Motor neuron (in vitro differentiated cells): Measurements from ENCODE around the gene DEAF1. TPM values are rescaled to one million over a fixed set of nuclear protein-coding genes. Genes with fewer than 3 reads are reported as not detected.
"Not testable (repeated sequence)": the region's sequence is repeated elsewhere in the genome, so short reads cannot be mapped to it uniquely, and the experiment has no call there.

Experiments used
- ATAC-seq, 8 experiments: fragments of 200-7000 bp; cut with Tn5 transposase; replicated peaks in 6 of 8; 2 replicates each; pipeline ENCODE4 v1.8.0; 2021; ENCODE audit warnings: mild to moderate bottlenecking in 8 of 8, moderate library complexity in 8 of 8
- H3K27ac ChIP-seq, 2 donors: fragments of 250-450 bp; sonication (Bioruptor Pico); 2 replicates each; pipeline ENCODE4 v1.9.0; 2021; ENCODE audit warnings: antibody characterized with exemption in 2 of 2, mild to moderate bottlenecking in 2 of 2, moderate library complexity in 1 of 2
- H3K4me1 ChIP-seq, 2 donors: fragments of 250-450 bp; sonication (Bioruptor Pico); replicated peaks in 1 of 2; 2 replicates each; pipeline ENCODE4 v1.6.1; 2021; ENCODE audit warnings: antibody characterized with exemption in 2 of 2, mild to moderate bottlenecking in 2 of 2, moderate library complexity in 1 of 2
- H3K4me3 ChIP-seq, 5 donors: fragments of 250-450 bp; sonication (Bioruptor Pico); 2 replicates each; pipeline ENCODE4 v1.9.0; 2021; ENCODE audit warnings: antibody characterized with exemption in 5 of 5, mild to moderate bottlenecking in 5 of 5, moderate library complexity in 4 of 5
- WGBS, 10 experiments: fragments of 450-650 bp; shearing (Covaris generic); methylation state at CpG; one replicate each; pipeline ENCODE4 v1.0.0; 2022; 5-methylcytosine and 5-hydroxymethylcytosine counted together
- in situ Hi-C, 9 experiments: fragments of 400-800 bp; cut with MboI; loops; one replicate each; pipeline ENCODE4 v1.15.0; 2021; ENCODE audit warnings: low sequenced_read_pairs in 9 of 9, low pct_unique_long_range_greater_than_20kb in 2 of 9; ENCODE audit not compliant: unreplicated experiment in 9 of 9
- total RNA-seq, 8 experiments: library from RNA; unstranded; fragments of 300-600 nt; gene quantifications; 2 replicates each; pipeline versions ENCODE4 v1.2.3 to v1.2.4, GENCODE V29; 2022

The DEAF1 gene, protein sequence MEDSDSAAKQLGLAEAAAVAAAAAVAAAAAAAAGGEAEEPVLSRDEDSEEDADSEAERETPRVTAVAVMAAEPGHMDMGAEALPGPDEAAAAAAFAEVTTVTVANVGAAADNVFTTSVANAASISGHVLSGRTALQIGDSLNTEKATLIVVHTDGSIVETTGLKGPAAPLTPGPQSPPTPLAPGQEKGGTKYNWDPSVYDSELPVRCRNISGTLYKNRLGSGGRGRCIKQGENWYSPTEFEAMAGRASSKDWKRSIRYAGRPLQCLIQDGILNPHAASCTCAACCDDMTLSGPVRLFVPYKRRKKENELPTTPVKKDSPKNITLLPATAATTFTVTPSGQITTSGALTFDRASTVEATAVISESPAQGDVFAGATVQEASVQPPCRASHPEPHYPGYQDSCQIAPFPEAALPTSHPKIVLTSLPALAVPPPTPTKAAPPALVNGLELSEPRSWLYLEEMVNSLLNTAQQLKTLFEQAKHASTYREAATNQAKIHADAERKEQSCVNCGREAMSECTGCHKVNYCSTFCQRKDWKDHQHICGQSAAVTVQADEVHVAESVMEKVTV
- total RNA-seq, result 10 to 100 TPM; 38.5 to 81.6 (median 54.3) TPM

- H3K27ac ChIP-seq, result peak within 1 kb of the TSS; percentile 100
- WGBS, 10 experiments, result 0% methylated on average over 3 to 10 of the region's 103 CpGs; no CpG with 5 or more reads in 5 of the 10 experiments
- ATAC-seq, result peak; percentile 73 to 89 (median 88)
- peaks cover 15 to 32% of the 10 kb centered on the region in 2 donors for H3K4me1 ChIP-seq
- peak within 1 kb of the TSS; percentile 63 to 84 (median 78) for H3K4me3 ChIP-seq
- in situ Hi-C loops, result no loop called here
Measured at GRCh38 chr11:694563-695287, at the start of gene DEAF1. TSS of gene DEAF1 (minus strand) at chr11:695222. CDS start at chr11:695047, 175 bp downstream.

DNA sequence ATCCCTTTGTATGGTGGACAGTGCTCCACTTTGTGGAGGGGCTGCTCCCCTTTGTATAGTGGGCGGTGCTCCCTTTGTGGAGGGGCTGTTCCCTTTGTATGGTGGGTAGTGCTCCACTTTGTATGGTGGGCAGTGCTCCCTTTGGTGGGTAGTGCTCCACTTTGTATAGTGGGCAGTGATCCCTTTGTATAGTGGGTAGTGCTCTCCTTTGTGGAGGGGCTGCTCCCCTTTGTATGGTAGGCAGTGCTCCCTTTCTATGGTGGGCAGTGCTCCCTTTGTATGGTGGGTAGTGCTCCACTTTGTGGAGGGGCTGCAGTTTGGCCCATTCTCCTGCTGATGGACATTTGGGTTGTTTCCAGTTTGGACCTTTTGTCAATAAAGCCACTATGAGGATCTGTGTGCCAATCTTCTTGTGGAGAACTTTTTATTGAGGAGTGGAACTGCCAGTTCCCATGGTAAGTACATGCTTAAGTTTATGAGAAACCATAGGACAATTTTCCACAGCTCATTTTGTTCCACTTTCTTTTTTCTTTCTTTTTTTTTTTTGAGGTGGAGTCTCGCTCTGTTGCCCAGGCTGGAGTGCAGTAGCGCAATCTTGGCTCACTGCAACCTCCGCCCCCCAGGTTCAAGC, 47.7 kb upstream of the DEAF1 start:
- no peak overlapping the region for H3K4me3 ChIP-seq
- no peak for ATAC-seq
- in situ Hi-C loops, result no loop called here
- WGBS, 10 experiments, result 80 to 100% (median 100%) methylated on average over 1 to 3 of the region's 4 CpGs; no CpG with 5 or more reads in 2 of the 10 experiments
- H3K4me1 ChIP-seq, result peaks cover 6 to 12% of the 10 kb centered on the region in 2 donors
- H3K27ac ChIP-seq, result no peak overlapping the region

DNA sequence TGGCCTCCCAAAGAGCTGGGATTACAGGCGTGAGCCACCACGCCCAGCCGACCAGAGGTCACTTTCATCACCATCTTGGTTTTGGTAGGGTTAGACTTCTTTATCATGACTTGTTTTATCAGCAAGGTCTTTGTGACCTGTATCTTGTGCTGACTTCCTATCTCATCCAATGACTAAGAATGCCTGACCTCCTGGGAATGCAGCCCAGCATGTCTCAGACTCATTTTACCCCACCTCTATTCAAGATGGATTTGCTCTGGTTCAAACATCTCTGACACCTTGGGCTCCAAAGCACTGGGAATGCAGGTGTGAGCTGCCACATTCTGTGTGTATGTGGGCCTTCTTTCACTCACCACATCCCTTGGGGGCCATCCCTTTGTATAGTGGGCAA, 47.1 kb upstream of the DEAF1 start:
- Histone ChIP-seq H3K27ac (no peak overlapping the region), H3K4me1 (peaks cover 6 to 15% of the 10 kb centered on the region in 2 donors), H3K4me3 (no peak overlapping the region)
- no peak for ATAC-seq
- in situ Hi-C loops, result no loop called here
- 77 to 100% methylated on average over 2 to 3 of the region's 3 CpGs; no CpG with 5 or more reads in 8 of the 10 experiments for WGBS, 10 experiments

GRCh38 chr11:737899-738298, 42.9 kb upstream of the DEAF1 start:
- in situ Hi-C loops, H3K4me3 ChIP-seq: not testable (repeated sequence)
- ATAC-seq, result peak in 5 of 8 experiments; percentile 39 to 76 (median 70)

GRCh38 chr11:737366-737765, 42.3 kb upstream of the DEAF1 start:
- peaks cover 0 to 15% of the 10 kb centered on the region in 2 donors for H3K4me1 ChIP-seq
- peak in 2 of 8 experiments; percentile 21 to 41 for ATAC-seq
- H3K27ac ChIP-seq, result no peak overlapping the region
- WGBS, 10 experiments, result 53 to 100% (median 75%) methylated on average over 1 to 7 of the region's 11 CpGs; no CpG with 5 or more reads in 3 of the 10 experiments
- in situ Hi-C loops, result no loop called here
- no peak overlapping the region for H3K4me3 ChIP-seq

More at GRCh38 chr11:737899-738298, 42.9 kb upstream of the DEAF1 start:
- H3K4me1 ChIP-seq, result peaks cover 0 to 15% of the 10 kb centered on the region in 2 donors
- 30 to 100% (median 79%) methylated on average over 1 to 7 of the region's 10 CpGs; no CpG with 5 or more reads in 4 of the 10 experiments for WGBS, 10 experiments
- not testable (repeated sequence) for H3K27ac ChIP-seq

GRCh38 chr11:734541-734940, 39.5 kb upstream of the DEAF1 start:
- H3K4me1 ChIP-seq, result peaks cover 0 to 15% of the 10 kb centered on the region in 2 donors
- WGBS, 10 experiments, result 100% methylated on average over 2 of the region's 26 CpGs; no CpG with 5 or more reads in 9 of the 10 experiments
- H3K27ac ChIP-seq, in situ Hi-C loops, ATAC-seq, H3K4me3 ChIP-seq: not testable (repeated sequence)

DNA sequence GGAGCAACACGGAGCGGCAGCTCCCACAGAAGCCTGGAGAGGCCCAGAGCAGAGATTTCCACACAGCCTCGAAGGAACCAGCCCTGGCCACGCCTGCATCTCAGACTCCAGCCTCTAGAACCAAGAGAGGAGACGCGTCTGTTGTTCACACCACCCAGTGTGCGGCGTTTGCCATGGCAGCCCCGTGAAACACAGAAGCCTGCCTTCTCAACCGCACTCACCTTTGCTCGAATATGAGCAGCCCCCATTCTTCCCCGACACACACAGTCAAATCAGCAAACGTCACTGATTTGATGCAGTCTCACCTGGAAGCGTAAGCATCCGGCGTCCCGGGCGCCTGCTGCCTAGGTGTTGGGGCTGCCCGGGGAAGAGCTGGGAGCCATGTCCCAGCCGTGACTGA, 38.0 kb upstream of the DEAF1 start:
- H3K4me1 ChIP-seq, result peaks cover 0 to 11% of the 10 kb centered on the region in 2 donors
- in situ Hi-C loops, result no loop called here
- WGBS, 10 experiments, result 47 to 96% (median 76%) methylated on average over 4 to 8 of the region's 20 CpGs; no CpG with 5 or more reads in 6 of the 10 experiments
- no peak overlapping the region for H3K27ac ChIP-seq
- H3K4me3 ChIP-seq, result no peak overlapping the region
- ATAC-seq, result peak in 1 of 8 experiments; percentile 5

DNA sequence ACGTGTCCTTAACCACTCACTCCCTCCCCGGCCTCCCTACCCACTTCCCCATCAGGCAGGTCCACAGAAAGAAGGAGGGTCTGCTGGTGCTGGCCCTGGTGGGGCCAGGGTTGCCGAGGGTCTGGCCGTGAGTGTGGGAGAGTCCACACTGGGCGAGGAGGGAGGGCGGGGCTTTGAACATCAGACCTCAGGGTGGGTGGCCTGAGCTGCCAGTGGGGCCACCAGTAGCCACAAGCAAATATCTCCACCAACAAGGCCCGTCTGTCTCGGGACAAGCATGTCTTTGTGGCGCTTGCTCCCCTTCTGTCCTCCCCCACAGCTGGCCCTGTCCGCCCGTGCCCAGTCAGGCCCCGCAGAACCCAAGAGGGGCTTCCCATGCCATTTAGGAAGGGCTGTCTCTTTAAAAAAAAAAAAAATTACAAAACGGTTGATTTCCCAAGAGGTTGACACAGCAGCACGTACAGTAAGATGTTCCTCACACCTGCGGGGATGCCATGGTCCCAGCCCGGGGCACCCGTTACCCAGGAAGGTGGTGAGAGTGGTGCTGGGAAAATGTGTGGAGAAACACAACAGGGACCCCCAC, 34.6 kb upstream of the DEAF1 start:
- ATAC-seq, result no peak
- Histone ChIP-seq H3K4me1 (peaks cover 7 to 21% of the 10 kb centered on the region in 2 donors), H3K4me3 (no peak overlapping the region), H3K27ac (no peak overlapping the region)
- in situ Hi-C loops, result no loop called here
- WGBS, 10 experiments, result 20 to 87% (median 60%) methylated on average over 1 to 3 of the region's 17 CpGs; no CpG with 5 or more reads in 5 of the 10 experiments

- in situ Hi-C loops, result no loop called here
- Histone ChIP-seq H3K4me1 (peaks cover 9 to 23% of the 10 kb centered on the region in 2 donors), H3K27ac (no peak overlapping the region), H3K4me3 (no peak overlapping the region)
- ATAC-seq, result no peak
- no CpG with 5 or more reads among the region's 15 CpGs for WGBS, 10 experiments
Measured at GRCh38 chr11:728901-729491, 34.0 kb upstream of the DEAF1 start.

GRCh38 chr11:727859-728748, 33.1 kb upstream of the DEAF1 start:
- in situ Hi-C loops, result no loop called here
- no peak overlapping the region for H3K27ac ChIP-seq
- peak; percentile 72 to 87 (median 76) for ATAC-seq
- 13 to 58% methylated on average over 3 to 7 of the region's 31 CpGs; no CpG with 5 or more reads in 8 of the 10 experiments for WGBS, 10 experiments
- no peak overlapping the region for H3K4me3 ChIP-seq
- H3K4me1 ChIP-seq, result peaks cover 9 to 20% of the 10 kb centered on the region in 2 donors

DNA sequence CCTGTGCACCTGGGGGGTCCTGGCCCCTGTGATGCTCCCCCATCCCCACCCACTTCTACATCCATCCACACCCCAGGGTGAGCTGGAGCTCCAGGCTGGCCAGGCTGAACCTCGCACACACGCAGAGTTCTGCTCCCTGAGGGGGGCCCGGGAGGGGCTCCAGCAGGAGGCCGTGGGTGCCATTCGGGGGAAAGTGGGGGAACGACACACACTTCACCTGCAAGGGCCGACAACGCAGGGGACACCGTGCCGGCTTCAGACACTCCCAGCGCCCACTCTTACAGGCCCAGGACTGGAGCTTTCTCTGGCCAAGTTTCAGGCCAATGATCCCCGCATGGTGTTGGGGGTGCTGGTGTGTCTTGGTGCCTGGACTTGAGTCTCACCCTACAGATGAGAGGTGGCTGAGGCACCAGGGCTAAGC, 32.3 kb upstream of the DEAF1 start:
- peak in 2 of 8 experiments; percentile 1 to 2 for ATAC-seq
- peaks cover 9 to 20% of the 10 kb centered on the region in 2 donors for H3K4me1 ChIP-seq
- in situ Hi-C loops, result no loop called here
- 100% methylated on average over 1 of the region's 12 CpGs; no CpG with 5 or more reads in 9 of the 10 experiments for WGBS, 10 experiments
- no peak overlapping the region for H3K27ac ChIP-seq
- no peak overlapping the region for H3K4me3 ChIP-seq
